Upper lobe of left lung (tissue), 6 donors: ENCODE results near the gene SERINC5. TPM values are rescaled to one million over a fixed set of nuclear protein-coding genes. Genes with fewer than 3 reads are reported as not detected.

Experiments used
- ATAC-seq, 2 donors: fragments of 200-7000 bp; cut with Tn5 transposase; one replicate each; pipeline ENCODE4 v1.9.1; 2022; ENCODE audit warnings: mild to moderate bottlenecking in 2 of 2, moderate library complexity in 2 of 2; ENCODE audit not compliant: low FRiP score in 2 of 2
- DNase-seq, 2 donors: peaks; one replicate each; pipeline ENCODE4 v3.0.0-alpha.2; 2019 to 2020
- H3K27ac ChIP-seq, 4 donors: fragments of 200-600 bp; sonication (generic); one replicate each; pipeline ENCODE4 v1.5.1; 2016 to 2019
- H3K27me3 ChIP-seq, 4 donors: fragments of 200-600 bp; sonication (generic); one replicate each; pipeline ENCODE4 v1.5.1; 2017 to 2019
- H3K36me3 ChIP-seq, 4 donors: fragments of 200-600 bp; sonication (generic); one replicate each; pipeline ENCODE4 v1.5.1; 2016 to 2019
- H3K4me1 ChIP-seq, 4 donors: fragments of 200-600 bp; sonication (generic); one replicate each; pipeline ENCODE4 v1.5.1; 2018 to 2019
- H3K4me3 ChIP-seq, 4 donors: fragments of 200-600 bp; sonication (generic); one replicate each; pipeline ENCODE4 v1.5.1; 2017 to 2019; ENCODE audit warnings: mild to moderate bottlenecking in 2 of 4, moderate library complexity in 1 of 4
- H3K9me3 ChIP-seq, 4 donors: fragments of 200-600 bp; sonication (generic); one replicate each; pipeline ENCODE4 v1.5.1; 2018 to 2019
- CTCF ChIP-seq, 6 experiments: fragments of 450-650 bp in 4 of 6; fragments of 200-600 bp in 2 of 6; sonication (generic) in 2 of 6; IDR thresholded peaks; one replicate each; pipeline ENCODE4 v1.5.1; 2016 to 2019; ENCODE audit warnings: antibody characterized with exemption in 6 of 6
- EP300 ChIP-seq, 4 donors: sonication (generic); formaldehyde crosslinking; IDR thresholded peaks; one replicate each; pipeline ENCODE4 v1.5.1; 2017; ENCODE audit warnings: antibody characterized with exemption in 4 of 4, control low read depth in 2 of 4
- POLR2A ChIP-seq, 4 donors: fragments of 450-650 bp; IDR thresholded peaks; one replicate each; pipeline ENCODE4 v1.5.1; 2016 to 2017; ENCODE audit warnings: antibody characterized with exemption in 4 of 4, mild to moderate bottlenecking in 2 of 4
- POLR2AphosphoS5 ChIP-seq, 2 donors: sonication (generic); formaldehyde crosslinking; IDR thresholded peaks; one replicate each; pipeline ENCODE4 v1.5.1; 2017; ENCODE audit warnings: antibody characterized with exemption in 2 of 2
- WGBS, 2 donors: methylation state at CpG; one replicate each; pipeline ENCODE4 v1.1.5; 2017 to 2018; 5-methylcytosine and 5-hydroxymethylcytosine counted together
- total RNA-seq, 6 donors: library from RNA; depleted of rRNA in 4 of 6; stranded (reverse); fragments of >200 nt in 4 of 6; gene quantifications; one replicate each; pipeline versions ENCODE4 v1.1.0 to v1.2.1, GENCODE V29; 2016 to 2021
- donor health status: DM: no; HTN: no; CAD: no; lungs with moderate emphysema.
- donor health status: DM: no; HTN: yes; CAD: no; lungs with severe emphysema.

The SERINC5 gene
- total RNA-seq, 6 donors from 2014 or later, result 27.3 to 62.4 (median 41.3) TPM

DNA sequence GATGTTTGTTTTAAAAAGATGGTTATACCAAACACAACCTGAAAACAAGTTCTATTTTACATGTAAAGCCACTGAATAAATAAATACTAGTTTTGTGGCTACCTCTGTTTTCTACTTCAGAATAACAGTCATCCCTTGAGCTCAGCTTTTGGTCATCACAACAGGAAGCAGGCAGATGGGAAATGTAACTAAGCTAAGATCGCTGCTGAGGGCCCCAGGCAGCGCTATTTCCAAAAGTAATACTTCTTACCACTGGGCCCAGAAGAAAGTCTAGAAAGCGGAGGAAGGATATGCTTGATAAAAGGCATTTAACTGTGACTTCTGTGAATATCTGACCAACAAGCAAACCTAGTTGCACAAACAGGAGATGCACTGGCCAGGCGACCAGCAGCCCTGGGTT is 61.4 kb downstream of the SERINC5 start:
- no peaks in the 10 kb centered on the region for H3K9me3 ChIP-seq
- TF ChIP-seq POLR2A (IDR thresholded peaks at IDR 0.05) (no peak), CTCF (IDR thresholded peaks at IDR 0.05) (no peak), POLR2AphosphoS5 (IDR thresholded peaks at IDR 0.05) (no peak), EP300 (IDR thresholded peaks at IDR 0.05) (no peak)
- peaks cover 21 to 57% (median 40%) of the 10 kb centered on the region in 4 donors for H3K4me1 ChIP-seq
- H3K4me3 ChIP-seq, result no peak overlapping the region
- H3K27me3 ChIP-seq, result no peaks in the 10 kb centered on the region
- H3K27ac ChIP-seq, result peak overlapping the region; percentile 15 to 59 (median 42)
- no peaks in the 10 kb centered on the region for H3K36me3 ChIP-seq
- 62 to 71% methylated on average over 4 of the region's 4 CpGs for WGBS, 2 donors
- DNase-seq (no peak), ATAC-seq (no peak)

DNA sequence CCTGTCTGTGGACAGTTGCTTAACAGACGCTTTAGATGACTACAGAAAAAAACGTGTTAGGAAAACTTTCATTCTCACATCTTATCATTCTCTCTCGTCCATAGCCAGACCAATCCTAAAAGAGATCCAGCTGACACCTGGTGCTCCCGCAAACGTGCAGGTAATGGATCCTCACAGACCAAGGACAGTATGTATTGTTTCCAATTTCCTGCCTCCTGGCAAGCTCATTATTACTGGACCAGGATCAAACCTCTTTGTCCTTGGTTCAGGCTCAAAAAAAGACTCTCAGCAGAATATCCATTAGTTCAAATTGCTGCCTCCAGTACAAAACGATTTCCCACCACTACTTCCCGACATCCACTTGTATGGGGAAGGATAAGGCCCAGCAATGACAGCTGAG is 62.4 kb downstream of the SERINC5 start:
- no peak for DNase-seq

GRCh38 chr5:80192507-80193241 is 63.2 kb downstream of the SERINC5 start:
- no peaks in the 10 kb centered on the region for H3K36me3 ChIP-seq
- 64 to 66% methylated on average over 11 of the region's 11 CpGs for WGBS, 2 donors
- no peaks in the 10 kb centered on the region for H3K9me3 ChIP-seq
- peaks cover 23 to 50% (median 38%) of the 10 kb centered on the region in 4 donors for H3K4me1 ChIP-seq
- H3K4me3 ChIP-seq, result no peak overlapping the region
- peak; percentile 63 to 73 for ATAC-seq
- TF ChIP-seq POLR2A (IDR thresholded peaks at IDR 0.05), result no peak
- no peak for TF ChIP-seq EP300 (IDR thresholded peaks at IDR 0.05)
- no peak for TF ChIP-seq CTCF (IDR thresholded peaks at IDR 0.05)
- TF ChIP-seq POLR2AphosphoS5 (IDR thresholded peaks at IDR 0.05), result no peak
- H3K27ac ChIP-seq, result peak overlapping the region; percentile 50 to 67 (median 54)
- no peaks in the 10 kb centered on the region for H3K27me3 ChIP-seq
- no peak for DNase-seq

More for the DNA sequence above, 62.4 kb downstream of the SERINC5 start:
- no peaks in the 10 kb centered on the region for H3K9me3 ChIP-seq
- H3K27ac ChIP-seq, result peak overlapping the region; percentile 23 to 67 (median 54)
- no peaks in the 10 kb centered on the region for H3K27me3 ChIP-seq
- TF ChIP-seq POLR2A (IDR thresholded peaks at IDR 0.05), result no peak
- TF ChIP-seq POLR2AphosphoS5 (IDR thresholded peaks at IDR 0.05), result no peak
- TF ChIP-seq CTCF (IDR thresholded peaks at IDR 0.05), result no peak
- TF ChIP-seq EP300 (IDR thresholded peaks at IDR 0.05), result no peak
- 38 to 56% methylated on average over 7 of the region's 7 CpGs for WGBS, 2 donors
- peaks cover 21 to 53% (median 37%) of the 10 kb centered on the region in 4 donors for H3K4me1 ChIP-seq
- peak in 1 of 2 donors; percentile 4 for ATAC-seq
- H3K4me3 ChIP-seq, result no peak overlapping the region
- no peaks in the 10 kb centered on the region for H3K36me3 ChIP-seq

GRCh38 chr5:80191991-80192398 is 63.9 kb downstream of the SERINC5 start:
- H3K27me3 ChIP-seq, result no peaks in the 10 kb centered on the region
- no peak overlapping the region for H3K4me3 ChIP-seq
- no peaks in the 10 kb centered on the region for H3K9me3 ChIP-seq
- ATAC-seq (peak in 1 of 2 donors; percentile 7), DNase-seq (no peak)
- H3K27ac ChIP-seq, result peak overlapping the region; percentile 32 to 67 (median 54)
- no peaks in the 10 kb centered on the region for H3K36me3 ChIP-seq
- WGBS, 2 donors, result 74 to 80% methylated on average over 2 to 4 of the region's 4 CpGs
- peaks cover 30 to 57% (median 45%) of the 10 kb centered on the region in 4 donors for H3K4me1 ChIP-seq
- TF ChIP-seq POLR2AphosphoS5 (IDR thresholded peaks at IDR 0.05) (no peak), POLR2A (IDR thresholded peaks at IDR 0.05) (no peak), EP300 (IDR thresholded peaks at IDR 0.05) (no peak), CTCF (IDR thresholded peaks at IDR 0.05) (no peak)
